Glomerular visceral epithelial cell (primary cell): ENCODE results near the gene NFATC1.

ENCODE experiments used
- DNase-seq: peaks from one replicate; pipeline ENCODE4 v3.0.0-alpha.2; 2016; ENCODE audit errors: extremely low spot score

NFATC1 gene

GRCh38 chr18:79572848-79573451 is 177.2 kb downstream of the NFATC1 start:
- DNase-seq: no peak

GRCh38 chr18:79573921-79574491 is 178.3 kb downstream of the NFATC1 start:
- DNase-seq: no peak

DNA sequence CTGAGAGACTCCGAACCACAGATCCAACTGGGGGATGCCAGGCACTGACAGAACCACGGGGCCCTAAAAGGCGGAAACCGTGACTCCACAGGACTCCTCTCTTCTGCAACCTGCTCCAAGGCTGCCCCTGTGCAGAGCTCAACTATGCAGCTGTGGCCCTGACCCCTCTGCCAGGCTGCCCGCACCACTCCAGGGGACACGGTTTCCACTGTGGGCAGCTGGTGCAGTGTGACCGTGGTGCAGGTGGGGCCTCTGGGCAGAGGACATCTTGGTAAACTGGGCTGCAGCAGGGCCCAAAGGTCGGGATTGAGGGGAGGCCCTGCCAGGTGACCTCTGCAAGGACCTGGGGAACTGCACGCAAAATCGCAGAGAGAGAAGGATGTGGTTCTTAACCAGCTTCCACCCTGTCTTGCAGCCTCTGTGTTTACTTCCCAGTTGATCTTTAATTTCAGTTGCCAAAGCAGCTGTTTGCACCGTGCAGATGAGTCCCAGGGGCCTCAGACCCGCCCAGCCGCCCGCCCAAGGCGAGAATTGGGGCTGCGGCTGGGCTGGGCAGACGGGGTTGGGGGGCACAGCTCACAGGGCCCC is 179.3 kb downstream of the NFATC1 start:
- DNase-seq: no peak

- no peak for DNase-seq
Measured at GRCh38 chr18:79575891-79576685, 180.4 kb downstream of the NFATC1 start.

DNA sequence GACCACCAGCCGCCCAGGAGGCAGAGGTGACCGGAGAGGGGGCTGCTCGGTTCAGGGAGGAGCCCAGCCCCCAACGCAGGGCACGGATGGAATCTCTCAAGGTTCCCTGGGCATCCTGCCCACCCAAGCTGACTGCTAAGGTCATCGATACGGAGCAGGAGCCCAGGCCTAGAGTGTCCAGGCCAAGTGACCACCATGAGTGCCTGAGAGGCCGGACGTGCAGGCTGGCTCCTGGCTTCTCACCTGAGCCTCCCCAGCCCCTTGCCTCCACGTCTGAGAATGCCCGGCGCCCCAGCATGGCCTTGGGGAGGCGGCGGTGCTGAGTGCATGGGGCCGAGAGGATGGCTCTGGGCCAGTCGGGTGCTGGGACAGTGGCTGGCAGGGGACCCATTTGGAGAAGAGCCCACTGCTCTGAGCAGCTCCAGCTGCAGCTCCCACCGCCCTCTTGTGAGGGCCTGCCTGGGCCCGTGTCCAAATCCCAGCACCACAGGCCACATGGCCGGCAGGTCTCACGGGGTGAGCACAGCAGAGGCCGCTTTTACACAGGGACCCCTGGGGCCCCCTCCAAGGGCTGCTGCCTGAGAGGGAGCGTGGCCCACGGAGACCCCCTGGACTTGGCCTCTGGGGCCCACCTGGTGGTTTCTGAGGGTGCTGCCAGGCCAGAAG is 181.1 kb downstream of the NFATC1 start:
- no peak for DNase-seq

DNA sequence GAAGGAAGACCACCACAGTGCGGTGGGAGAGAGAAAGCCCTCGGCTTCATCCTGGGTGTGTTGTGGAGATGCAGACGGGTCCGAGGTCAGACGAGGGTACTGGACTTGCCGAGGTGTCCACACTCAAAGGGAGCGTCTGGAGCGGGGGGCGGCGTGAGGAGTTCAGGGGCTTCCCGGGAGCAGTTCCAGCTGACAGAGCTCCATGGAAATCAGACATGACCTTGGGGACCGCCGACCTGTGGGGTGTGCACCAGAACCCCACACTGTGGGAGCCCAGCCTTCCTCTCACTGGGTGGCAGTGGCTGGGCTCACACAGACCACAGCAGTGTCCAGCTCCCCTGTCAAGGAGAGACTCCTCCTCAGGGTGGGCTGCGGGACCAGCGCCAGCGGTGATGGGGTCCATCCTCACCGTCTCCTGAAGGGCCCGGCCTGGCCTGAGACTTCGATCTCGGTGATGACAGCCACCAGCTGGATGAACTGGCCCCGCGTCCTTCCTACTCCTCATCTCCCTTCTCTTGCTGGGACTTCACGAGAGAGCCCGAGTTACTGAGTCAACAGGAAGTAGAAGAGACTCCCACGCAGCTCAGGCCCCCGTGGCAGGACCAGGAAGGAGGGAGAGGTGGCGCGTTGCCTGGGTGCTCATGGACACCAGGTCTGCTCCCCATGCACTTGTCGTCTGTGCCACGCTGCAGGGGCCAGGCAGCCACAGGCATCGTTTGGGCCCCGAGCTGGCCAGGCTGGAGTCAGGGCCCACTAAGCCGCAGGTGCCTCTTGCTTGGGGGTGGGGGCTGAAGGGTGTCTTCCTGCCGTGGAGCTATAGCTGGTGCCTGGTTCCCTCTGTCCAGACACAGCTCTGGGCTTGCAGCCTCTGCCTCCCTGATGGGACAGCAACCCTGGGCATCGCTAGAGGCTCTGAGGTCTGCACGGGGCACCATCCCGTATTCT is 182.0 kb downstream of the NFATC1 start:
- DNase-seq: peak; percentile 40

DNA sequence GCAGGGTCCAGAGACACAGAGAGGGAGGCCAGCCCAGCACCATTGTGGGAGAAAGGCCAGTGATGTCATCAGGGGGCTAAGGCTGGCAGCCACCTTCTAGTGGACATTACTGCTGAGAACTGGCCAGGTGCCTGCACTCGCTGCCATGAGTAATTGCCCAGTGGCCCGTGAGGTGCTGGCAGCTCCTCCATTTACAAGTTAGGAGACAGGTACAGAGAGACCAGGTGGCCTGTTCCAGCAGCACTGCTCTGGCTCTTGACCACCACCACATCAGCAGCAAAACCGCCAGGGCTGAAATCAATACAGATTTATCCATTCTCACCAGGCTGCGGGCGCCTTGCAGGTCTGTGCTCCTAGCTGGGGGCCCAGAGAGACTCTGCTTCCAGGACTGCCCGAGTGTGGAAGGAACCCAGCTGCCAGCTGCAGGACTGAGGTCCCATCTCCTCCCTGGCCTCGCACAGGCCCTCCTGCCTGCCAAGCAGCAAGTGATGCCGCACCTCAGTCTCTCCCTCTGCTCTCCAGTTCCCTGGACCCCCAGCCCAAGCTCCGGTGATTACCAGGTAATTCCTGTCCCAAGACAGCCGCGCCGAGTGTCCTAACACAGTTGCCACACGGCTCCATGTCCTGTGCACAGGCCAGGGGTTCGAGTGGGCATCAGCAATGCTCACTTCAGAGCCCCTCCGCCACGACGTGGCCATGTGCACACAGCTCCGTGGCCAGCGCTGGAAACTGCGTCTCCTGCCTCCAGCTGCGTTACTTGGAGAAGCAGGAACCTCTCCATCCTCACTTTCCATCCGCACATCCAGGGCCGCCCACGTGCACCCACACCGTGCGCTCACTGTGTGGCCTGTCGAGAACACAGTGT is 182.9 kb downstream of the NFATC1 start:
- peak; percentile 13 for DNase-seq
